ENCODE data around the gene S1PR3.

Gene S1PR3

GRCh38 chr9:89009546-89009840, 18.2 kb downstream of the S1PR3 start:
- no peak for DNase-seq (ENCODE audit: low read depth)

GRCh38 chr9:89010056-89010455, 18.8 kb downstream of the S1PR3 start:
- peak; percentile 81 for DNase-seq (ENCODE audit: low read depth)

GRCh38 chr9:89010526-89011111, 19.4 kb downstream of the S1PR3 start:
- DNase-seq (ENCODE audit: low read depth) = no peak

DNA sequence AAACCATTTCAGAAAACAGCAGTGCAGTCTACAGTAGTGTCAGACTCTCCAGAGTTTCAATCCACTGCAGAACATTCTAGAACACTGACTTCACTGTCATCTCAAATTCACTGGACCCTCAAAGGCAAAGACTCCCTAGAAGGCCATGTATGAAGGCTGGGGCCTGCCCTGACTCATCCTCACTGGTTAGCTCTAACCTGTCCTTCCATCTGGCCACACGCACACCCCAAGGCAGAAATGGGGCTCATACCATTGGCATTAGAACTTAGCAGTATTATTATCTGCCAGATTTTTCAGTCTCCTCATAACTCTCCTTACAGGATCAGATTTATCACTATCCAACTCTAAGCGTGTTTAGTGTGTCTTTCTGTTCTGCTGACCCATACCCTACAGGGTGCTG, 20.4 kb downstream of the S1PR3 start:
- no peak for DNase-seq (ENCODE audit: low read depth)

- DNase-seq (ENCODE audit: low read depth) = no peak
These were observed 21.2 kb downstream of the S1PR3 start for GRCh38 chr9:89012294-89013042.

DNA sequence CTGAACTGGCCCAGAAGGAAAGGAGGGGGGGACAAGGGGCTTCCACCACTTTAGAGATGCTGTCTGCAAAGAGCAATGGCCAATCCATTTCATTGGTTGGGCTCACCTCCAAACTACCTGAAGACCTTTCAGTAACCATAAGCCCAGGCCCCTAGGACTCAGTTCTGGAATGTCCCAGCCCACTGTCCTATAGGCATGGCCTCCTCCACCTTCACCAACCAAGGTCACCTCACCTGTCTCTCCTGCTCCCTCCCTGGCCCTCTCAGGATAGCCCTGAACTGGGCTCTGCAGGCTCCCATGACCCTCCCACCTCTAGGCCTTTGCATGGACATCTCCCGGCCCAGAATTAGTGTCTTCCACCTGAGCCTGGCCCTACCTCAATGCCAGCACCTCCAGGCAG, 22.4 kb downstream of the S1PR3 start:
- DNase-seq (ENCODE audit: low read depth) = no peak

- DNase-seq (ENCODE audit: low read depth) = no peak
These were observed 22.9 kb downstream of the S1PR3 start for GRCh38 chr9:89014153-89014552.

DNA sequence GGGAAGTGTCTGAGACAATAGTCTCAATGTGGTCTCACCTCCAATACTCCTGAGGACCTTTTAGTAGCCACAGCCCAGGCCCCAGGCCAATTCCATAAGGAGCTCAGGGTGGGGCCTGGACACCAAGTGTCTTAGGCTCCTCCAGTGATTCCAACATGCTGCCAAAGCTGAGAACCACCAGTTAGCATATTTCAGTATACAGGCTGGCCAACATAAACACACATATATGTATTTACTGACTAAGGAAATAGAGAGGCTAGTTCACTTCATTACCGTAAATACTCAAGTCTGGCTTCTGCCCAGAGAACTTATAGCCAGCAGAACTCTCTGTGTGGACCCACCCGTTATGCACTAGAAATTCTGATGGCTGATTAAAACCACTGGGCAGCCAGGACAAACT, 24.1 kb downstream of the S1PR3 start:
- DNase-seq (ENCODE audit: low read depth) = no peak

DNA sequence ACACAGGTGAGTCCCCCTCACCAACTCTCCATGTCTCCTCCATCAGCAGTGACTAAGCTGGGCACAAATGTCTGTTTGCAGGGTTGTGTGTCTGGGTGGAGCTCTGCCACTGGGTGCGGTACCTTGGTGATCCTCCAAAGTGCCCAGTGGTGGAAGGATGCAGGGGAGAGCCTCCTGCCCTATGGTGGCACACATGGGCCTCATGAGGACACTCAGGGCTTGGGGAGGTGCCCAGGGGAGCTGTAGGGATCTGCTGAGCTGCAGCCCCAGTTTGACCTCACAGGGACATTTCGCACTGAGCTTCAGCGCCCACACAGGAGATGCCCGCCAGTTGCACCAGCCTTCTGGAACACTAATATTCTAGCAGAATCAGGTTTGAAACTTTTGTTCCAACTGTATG, 29.5 kb downstream of the S1PR3 start:
- no peak for DNase-seq (ENCODE audit: low read depth)

GRCh38 chr9:89021154-89021803, 30.0 kb downstream of the S1PR3 start:
- DNase-seq (ENCODE audit: low read depth) = peak; percentile 89

DNA sequence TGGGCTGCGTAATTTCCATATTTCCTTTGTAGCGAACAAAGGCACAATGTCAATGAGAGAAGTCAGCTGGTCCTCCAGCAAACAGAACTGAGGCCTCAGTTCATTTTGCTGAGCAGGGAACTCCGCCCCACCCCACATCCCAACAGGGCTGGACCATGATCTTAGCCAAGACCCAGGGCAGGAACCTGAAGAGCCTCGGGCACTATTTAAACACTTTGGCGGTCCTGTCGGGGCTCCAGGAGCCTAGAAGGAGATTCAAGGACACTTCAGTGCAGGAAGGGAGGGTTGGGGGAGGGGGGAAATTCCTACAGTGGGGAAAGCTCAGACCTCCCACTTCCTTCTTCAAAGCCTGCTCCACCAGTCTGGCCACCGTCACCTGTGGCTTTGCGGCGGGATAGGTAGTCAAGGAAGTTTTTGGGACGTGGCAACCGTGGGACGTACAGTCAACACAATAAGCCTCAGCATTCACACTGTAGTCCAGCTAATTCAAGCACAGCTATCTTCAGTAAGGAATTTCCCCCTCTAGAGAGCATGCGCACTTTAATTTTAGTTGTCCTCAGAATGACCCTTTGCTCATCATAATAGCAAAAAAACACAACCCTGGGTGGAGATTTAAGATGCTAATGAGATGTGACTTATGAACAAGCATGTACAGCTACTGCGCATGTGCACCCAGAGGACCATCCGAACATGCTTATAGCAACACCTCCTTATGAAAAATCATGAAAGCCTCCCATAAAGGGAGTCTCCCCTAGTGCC, 30.9 kb downstream of the S1PR3 start:
- DNase-seq (ENCODE audit: low read depth) = peak; percentile 91

DNA sequence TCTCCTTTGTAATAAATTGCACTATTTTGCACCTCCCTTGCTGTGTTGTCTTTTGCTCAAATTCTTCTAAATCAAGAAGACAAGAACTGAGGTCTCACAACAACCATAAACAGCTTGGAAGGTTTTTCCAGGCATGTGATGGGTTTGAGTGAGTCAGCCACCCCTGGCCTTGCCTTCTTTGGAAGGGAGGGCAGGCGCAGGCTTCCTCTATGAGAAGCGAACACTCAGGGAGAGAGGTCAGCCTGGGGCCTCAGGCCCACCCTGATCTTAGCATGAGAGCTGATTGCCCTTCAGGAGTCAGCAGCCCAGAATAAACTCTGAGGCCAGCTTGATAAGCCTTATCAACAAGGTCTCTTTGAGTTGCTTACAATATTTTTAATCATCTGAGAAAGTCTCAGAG, 31.6 kb downstream of the S1PR3 start:
- peak; percentile 93 for DNase-seq (ENCODE audit: low read depth)

DNA sequence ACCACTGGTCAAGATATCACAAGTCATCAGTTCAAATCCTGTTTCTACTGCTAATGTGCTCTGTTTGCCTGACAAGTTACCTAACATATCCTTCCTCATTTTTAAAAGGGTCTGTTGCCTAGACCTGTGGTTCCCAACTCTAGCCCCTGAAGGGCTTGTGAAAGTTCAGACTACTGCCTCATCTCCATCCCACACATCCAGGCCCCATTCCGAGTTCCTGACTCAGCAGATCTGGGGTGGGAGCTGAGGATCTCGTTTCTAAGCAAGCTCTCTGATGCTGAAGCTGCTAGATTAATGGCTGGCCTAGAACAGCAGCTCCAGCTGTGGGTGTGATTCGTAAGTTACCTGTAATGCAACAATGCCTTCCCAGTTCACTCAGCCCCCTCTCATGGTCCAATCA, 32.5 kb downstream of the S1PR3 start:
- DNase-seq (ENCODE audit: low read depth) = peak; percentile 79

DNA sequence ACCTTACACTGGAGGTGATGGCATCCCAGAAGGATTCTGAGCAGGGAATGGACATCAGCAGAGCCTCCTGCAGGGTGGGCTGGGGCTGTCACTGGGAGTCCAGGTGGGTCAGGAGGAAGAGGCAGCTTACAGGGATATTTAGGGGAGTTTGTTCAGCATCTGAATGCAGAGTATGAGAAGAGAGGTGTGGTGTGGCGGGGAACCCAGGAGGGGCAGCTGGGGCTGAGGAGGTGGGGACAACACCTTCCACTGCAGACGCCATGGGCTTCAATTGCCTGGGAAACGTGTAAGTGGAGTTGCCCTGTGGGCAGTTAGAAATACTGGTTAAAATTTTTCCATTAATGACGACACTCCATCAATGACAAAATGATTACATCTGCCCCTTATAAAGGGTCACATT, 33.5 kb downstream of the S1PR3 start:
- DNase-seq (ENCODE audit: low read depth) = no peak

DNA sequence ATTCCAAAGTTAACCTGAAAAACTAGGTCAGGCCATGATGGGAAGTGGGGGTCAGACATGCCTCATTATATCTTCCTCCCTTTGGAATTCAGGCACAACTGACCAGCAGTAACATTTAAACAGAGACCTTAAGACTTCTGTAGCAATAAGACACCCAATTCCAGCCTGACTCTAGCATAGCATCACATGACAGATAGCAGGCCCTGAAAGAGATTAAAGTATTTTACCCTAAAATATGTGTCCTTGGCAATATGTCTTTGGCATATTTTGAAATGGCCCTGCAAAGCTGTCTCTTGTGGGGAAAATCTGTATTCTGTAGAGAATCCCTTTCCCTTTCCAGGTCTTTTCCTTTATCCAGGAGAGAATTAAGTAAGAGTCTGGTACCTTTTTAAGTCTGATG, 34.3 kb downstream of the S1PR3 start:
- peak; percentile 48 for DNase-seq (ENCODE audit: low read depth)

GRCh38 chr9:89026876-89027275, 35.6 kb downstream of the S1PR3 start:
- no peak for DNase-seq (ENCODE audit: low read depth)

DNA sequence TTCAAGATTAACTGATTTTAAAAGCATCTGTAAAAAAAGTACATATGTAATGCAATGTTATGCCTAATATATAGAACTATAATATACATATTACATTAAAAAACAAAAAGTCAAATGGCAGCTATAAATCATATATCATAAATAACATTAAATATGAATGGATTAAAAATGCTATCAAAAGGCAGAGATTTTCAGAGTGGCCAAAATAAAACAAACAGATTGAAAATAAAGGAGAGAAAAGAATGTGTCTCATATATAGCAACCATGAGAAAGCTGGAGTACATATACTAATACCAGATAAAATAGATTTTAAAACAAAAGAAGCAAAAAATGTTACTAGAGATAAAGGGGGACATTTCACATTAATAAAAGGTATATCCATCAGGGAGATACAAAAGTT, 38.5 kb downstream of the S1PR3 start:
- no peak for DNase-seq (ENCODE audit: low read depth)

DNA sequence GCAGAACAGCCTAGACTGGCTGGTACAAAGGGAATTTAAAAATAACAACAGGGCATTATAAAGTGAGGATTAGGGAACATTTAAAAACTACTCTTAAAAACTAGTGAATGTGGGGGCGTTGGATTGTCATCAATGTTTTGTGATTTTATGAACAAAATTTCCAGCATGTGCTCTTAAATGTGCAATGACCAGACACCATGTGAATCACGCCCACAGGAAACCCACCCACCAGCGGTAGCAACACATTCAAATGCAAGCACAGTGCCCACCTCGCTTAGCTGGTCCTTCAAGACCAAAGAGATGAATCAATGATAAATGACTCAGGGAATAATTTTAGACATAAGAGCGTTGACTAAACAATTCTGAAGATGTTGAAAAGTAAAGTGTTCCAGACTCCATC, 40.9 kb downstream of the S1PR3 start:
- DNase-seq (ENCODE audit: low read depth) = no peak

DNA sequence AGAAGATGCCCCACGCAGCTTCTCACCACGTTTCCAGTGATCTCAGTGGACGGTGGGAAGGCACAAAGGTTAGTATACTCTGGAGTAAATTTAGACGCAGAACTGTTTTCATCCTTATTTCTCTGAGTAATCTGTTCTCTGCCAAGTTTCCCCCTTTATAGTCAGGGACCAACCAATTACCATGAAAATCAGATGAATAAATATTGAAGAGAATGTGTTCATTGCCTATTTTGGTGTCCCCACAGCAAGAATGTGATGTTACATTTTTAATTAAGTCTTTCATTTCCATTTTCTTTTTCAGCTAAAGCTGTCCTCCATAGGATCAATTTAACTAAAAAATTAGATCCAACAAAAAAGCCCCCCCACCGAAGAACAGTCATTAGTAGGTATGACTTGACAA, 41.4 kb downstream of the S1PR3 start:
- no peak for DNase-seq (ENCODE audit: low read depth)

DNA sequence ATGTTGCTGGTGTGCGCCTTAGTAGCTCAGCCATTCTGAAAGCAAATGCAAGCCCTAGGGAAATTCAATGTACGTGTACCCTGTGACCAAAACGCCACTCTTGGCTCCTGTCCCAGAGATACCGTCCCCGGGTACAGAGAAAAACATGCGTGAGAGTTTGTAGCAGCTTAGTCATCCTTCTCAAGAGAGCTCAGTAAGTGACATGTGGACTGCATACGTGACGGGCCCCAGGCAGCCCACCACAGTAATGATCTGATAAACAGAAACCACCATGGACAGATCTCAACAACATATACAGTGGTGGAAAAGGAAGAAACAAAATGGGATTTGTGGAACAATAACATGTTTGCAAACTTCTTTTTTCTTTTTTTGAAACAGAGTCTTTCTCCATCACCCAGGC, 45.1 kb downstream of the S1PR3 start:
- peak; percentile 52 for DNase-seq (ENCODE audit: low read depth)

DNA sequence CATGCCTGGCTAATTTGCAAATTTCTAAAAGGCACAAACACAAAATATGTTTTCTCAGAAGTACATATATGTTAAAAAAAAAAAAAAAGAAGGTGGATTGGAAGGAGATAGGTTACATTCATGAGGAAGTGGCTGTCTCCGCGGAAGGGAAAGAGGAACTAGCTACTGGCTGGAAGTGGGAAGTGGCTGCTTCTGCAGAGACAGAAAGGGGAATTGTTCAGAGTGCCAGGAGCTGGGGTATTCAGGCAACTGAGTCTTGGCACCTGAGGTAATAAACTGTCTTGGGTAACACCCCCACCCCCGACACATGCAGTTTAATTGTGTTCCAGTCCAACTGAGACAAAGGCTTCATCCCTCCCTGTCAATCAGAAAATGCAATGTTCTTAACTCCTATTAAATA, 45.6 kb downstream of the S1PR3 start:
- DNase-seq (ENCODE audit: low read depth) = no peak

GRCh38 chr9:89037346-89037745, 46.1 kb downstream of the S1PR3 start:
- peak; percentile 81 for DNase-seq (ENCODE audit: low read depth)

DNA sequence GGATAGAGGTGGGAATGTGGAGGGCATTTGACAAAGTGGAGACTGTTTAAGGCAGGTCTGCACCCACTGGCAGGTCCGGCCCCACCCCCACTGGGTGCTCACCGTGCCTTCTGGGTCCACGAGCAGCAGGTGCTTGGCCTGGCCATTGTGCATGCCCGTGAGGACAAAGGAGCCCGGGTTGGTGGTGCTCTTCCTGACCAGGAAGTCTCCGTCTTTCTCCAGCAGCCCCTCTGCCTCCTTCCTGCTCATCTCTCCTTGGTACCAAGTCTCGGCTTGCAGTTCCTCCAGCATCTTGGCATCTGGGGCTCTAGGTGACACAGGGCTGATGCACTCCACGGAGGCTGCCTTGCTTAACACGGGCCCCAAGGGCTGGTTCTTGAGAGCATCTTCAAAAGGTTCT, 46.6 kb downstream of the S1PR3 start:
- DNase-seq (ENCODE audit: low read depth) = no peak
